OCI-LY1 (cell line): ENCODE results near the gene RAB11FIP3.

Experiments
- H2AFZ ChIP-seq: fragments of 200-600 bp; sonication (generic), shearing (Covaris generic); 2 replicates; pipeline ENCODE4 v1.6.0; 2014; ENCODE audit warnings: antibody characterized with exemption, mild to moderate bottlenecking, low read length
- H3F3A ChIP-seq: fragments of 200-600 bp; sonication (generic), shearing (Covaris generic); 2 replicates; pipeline ENCODE4 v1.6.0; 2014; ENCODE audit warnings: mild to moderate bottlenecking, antibody characterized with exemption, low read length, moderate library complexity; ENCODE audit not compliant: insufficient read depth
- H3K27ac ChIP-seq: fragments of 200-600 bp; sonication (generic); 2 replicates; pipeline ENCODE4 v1.5.1; 2014; ENCODE audit warnings: low read length, mixed run types, mild to moderate bottlenecking, low read depth; ENCODE audit not compliant: poor library complexity, severe bottlenecking
- H3K27me3 ChIP-seq: fragments of 200-600 bp; sonication (generic); 2 replicates; pipeline ENCODE4 v1.6.0; 2014; ENCODE audit warnings: antibody characterized with exemption, mild to moderate bottlenecking, low read length, moderate library complexity; ENCODE audit not compliant: insufficient read depth
- H3K36me3 ChIP-seq: fragments of 200-600 bp; sonication (generic); 2 replicates; pipeline ENCODE4 v1.6.1; 2014; ENCODE audit warnings: mild to moderate bottlenecking, antibody characterized with exemption, low read length, moderate library complexity, mixed read lengths; ENCODE audit not compliant: insufficient read depth
- H3K4me1 ChIP-seq: fragments of 200-600 bp; sonication (generic); 2 replicates; pipeline ENCODE4 v1.5.1; 2014; ENCODE audit warnings: mild to moderate bottlenecking, low read length, moderate library complexity; ENCODE audit not compliant: insufficient read depth, severe bottlenecking
- H3K4me2 ChIP-seq: fragments of 200-600 bp; sonication (generic), shearing (Covaris generic); 2 replicates; pipeline ENCODE4 v1.6.1; 2014; ENCODE audit warnings: low read length
- H3K4me3 ChIP-seq: fragments of 200-600 bp; sonication (generic); 2 replicates; pipeline ENCODE4 v1.5.1; 2014; ENCODE audit warnings: low read length, low read depth, mild to moderate bottlenecking, mixed read lengths; ENCODE audit not compliant: poor library complexity, severe bottlenecking
- H3K79me2 ChIP-seq: fragments of 200-600 bp; shearing (Covaris generic); 2 replicates; pipeline ENCODE4 v1.6.1; 2016; ENCODE audit warnings: mixed run types, low read length, mixed read lengths; ENCODE audit not compliant: insufficient read depth
- H3K9ac ChIP-seq: fragments of 200-600 bp; sonication (generic), shearing (Covaris generic); 2 replicates; pipeline ENCODE4 v1.6.1; 2014; ENCODE audit warnings: mild to moderate bottlenecking, low read length, mixed read lengths
- H3K9me2 ChIP-seq: fragments of 200-600 bp; sonication (generic), shearing (Covaris generic); 2 replicates; pipeline ENCODE4 v1.6.1; 2014; ENCODE audit warnings: low read depth, mild to moderate bottlenecking, low read length, mixed read lengths
- H3K9me3 ChIP-seq: fragments of 200-600 bp; shearing (Covaris generic); 2 replicates; pipeline ENCODE4 v1.6.1; 2014; ENCODE audit warnings: low read length, mixed read lengths
- H4K20me1 ChIP-seq: fragments of 200-600 bp; sonication (generic), shearing (Covaris generic); 2 replicates; pipeline ENCODE4 v1.6.0; 2016; ENCODE audit warnings: mild to moderate bottlenecking, low read length; ENCODE audit not compliant: insufficient read depth
- CTCF ChIP-seq: fragments of 200-600 bp; sonication (generic), shearing (Covaris generic); IDR thresholded peaks from 2 replicates; pipeline ENCODE4 v1.5.1; 2017; ENCODE audit warnings: mild to moderate bottlenecking, antibody characterized with exemption, low read length, moderate library complexity, mixed read lengths
- EZH2 ChIP-seq: fragments of 200-600 bp; sonication (generic), shearing (Covaris generic); IDR thresholded peaks from 2 replicates; pipeline ENCODE4 v1.8.0; 2017; ENCODE audit warnings: borderline replicate concordance, mixed run types, mild to moderate bottlenecking, antibody characterized with exemption, low read length, moderate library complexity, mixed read lengths

RAB11FIP3 gene

GRCh38 chr16:407253-407652 lies 18.2 kb upstream of the RAB11FIP3 start:
- TF ChIP-seq EZH2 (no peak), CTCF (no peak)
- H4K20me1 ChIP-seq, result no peaks in the 10 kb centered on the region
- no peak overlapping the region for H3K4me3 ChIP-seq
- H2AFZ ChIP-seq, result no peak overlapping the region
- no peaks in the 10 kb centered on the region for H3K79me2 ChIP-seq
- H3K27ac ChIP-seq, result no peak overlapping the region
- H3K9me2 ChIP-seq, result no peaks in the 10 kb centered on the region
- no peaks in the 10 kb centered on the region for H3K9me3 ChIP-seq
- no peaks in the 10 kb centered on the region for H3F3A ChIP-seq
- H3K9ac ChIP-seq, result no peak overlapping the region
- H3K4me2 ChIP-seq, result no peak overlapping the region
- H3K4me1 ChIP-seq, result peaks cover 18% of the 10 kb centered on the region
- peaks cover 5% of the 10 kb centered on the region; the same call in 1 of the 2 replicates for H3K36me3 ChIP-seq
- no peaks in the 10 kb centered on the region for H3K27me3 ChIP-seq

- no peaks in the 10 kb centered on the region for H3K27me3 ChIP-seq
- no peak overlapping the region for H3K27ac ChIP-seq
- TF ChIP-seq CTCF, result no peak
- TF ChIP-seq EZH2, result no peak
- H4K20me1 ChIP-seq, result no peaks in the 10 kb centered on the region
- H3K36me3 ChIP-seq, result peaks cover 5% of the 10 kb centered on the region; the same call in 1 of the 2 replicates
- H2AFZ ChIP-seq, result no peak overlapping the region
- H3K79me2 ChIP-seq, result no peaks in the 10 kb centered on the region
- no peak overlapping the region for H3K9ac ChIP-seq
- H3F3A ChIP-seq, result no peaks in the 10 kb centered on the region
- no peaks in the 10 kb centered on the region for H3K9me3 ChIP-seq
- H3K4me3 ChIP-seq, result no peak overlapping the region
- peaks cover 15% of the 10 kb centered on the region for H3K4me1 ChIP-seq
- no peaks in the 10 kb centered on the region for H3K9me2 ChIP-seq
- H3K4me2 ChIP-seq, result no peak overlapping the region
Measured at GRCh38 chr16:410516-411178, 14.8 kb upstream of the RAB11FIP3 start.

- H3K27ac ChIP-seq, result peak overlapping the region; percentile 9
- H3K27me3 ChIP-seq, result 0 out of 2 replicates have a peak, but pooled peaks cover 3% of the 10 kb centered on the region
- H3K4me3 ChIP-seq, result no peak overlapping the region
- H3K9ac ChIP-seq, result no peak overlapping the region
- H2AFZ ChIP-seq, result no peak overlapping the region
- no peak for TF ChIP-seq CTCF
- H3K4me1 ChIP-seq, result peaks cover 15% of the 10 kb centered on the region
- no peaks in the 10 kb centered on the region for H3F3A ChIP-seq
- no peaks in the 10 kb centered on the region for H3K9me2 ChIP-seq
- no peak overlapping the region for H3K4me2 ChIP-seq
- no peaks in the 10 kb centered on the region for H4K20me1 ChIP-seq
- H3K9me3 ChIP-seq, result no peaks in the 10 kb centered on the region
- peaks cover 5% of the 10 kb centered on the region; the same call in 1 of the 2 replicates for H3K36me3 ChIP-seq
- no peaks in the 10 kb centered on the region for H3K79me2 ChIP-seq
Measured at GRCh38 chr16:411576-412265, 13.7 kb upstream of the RAB11FIP3 start.
